ENCODE measurements around the gene FYB1.

Gene FYB1

GRCh38 chr5:39206630-39207321 is 12.6 kb downstream of the FYB1 start:
- no peak for TF ChIP-seq MYC (IDR thresholded peaks at IDR 0.05; ENCODE audit: low read depth, low read length)
- TF ChIP-seq POLR2A (IDR thresholded peaks at IDR 0.05; ENCODE audit: extremely low read depth, insufficient read length): no peak
- no peak overlapping the region for H3K4me3 ChIP-seq (ENCODE audit: low read depth, low read length)
- no peak for DNase-seq (ENCODE audit: low read depth)

- no peak for DNase-seq (ENCODE audit: low read depth)
- H3K4me3 ChIP-seq (ENCODE audit: low read depth, low read length): no peak overlapping the region
- TF ChIP-seq MYC (IDR thresholded peaks at IDR 0.05; ENCODE audit: low read depth, low read length) (no peak), CTCF (IDR thresholded peaks at IDR 0.05; ENCODE audit: low read depth, low read length) (no peak), POLR2A (IDR thresholded peaks at IDR 0.05; ENCODE audit: extremely low read depth, insufficient read length) (no peak), MAX (IDR thresholded peaks at IDR 0.05; ENCODE audit: low read depth, low read length) (no peak)
Observed at GRCh38 chr5:39205550-39205949, 13.8 kb downstream of the FYB1 start.

- no peak for DNase-seq (ENCODE audit: low read depth)
- H3K4me3 ChIP-seq (ENCODE audit: low read depth, low read length): no peak overlapping the region
- TF ChIP-seq POLR2A (IDR thresholded peaks at IDR 0.05; ENCODE audit: extremely low read depth, insufficient read length): no peak
- no peak for TF ChIP-seq MYC (IDR thresholded peaks at IDR 0.05; ENCODE audit: low read depth, low read length)
- TF ChIP-seq MAX (IDR thresholded peaks at IDR 0.05; ENCODE audit: low read depth, low read length): no peak
- no peak for TF ChIP-seq CTCF (IDR thresholded peaks at IDR 0.05; ENCODE audit: low read depth, low read length)
Observed at GRCh38 chr5:39203951-39204350, 15.4 kb downstream of the FYB1 start.

- no peak overlapping the region for H3K4me3 ChIP-seq (ENCODE audit: low read depth, low read length)
- no peak for TF ChIP-seq POLR2A (IDR thresholded peaks at IDR 0.05; ENCODE audit: extremely low read depth, insufficient read length)
- TF ChIP-seq MAX (IDR thresholded peaks at IDR 0.05; ENCODE audit: low read depth, low read length): no peak
- no peak for TF ChIP-seq CTCF (IDR thresholded peaks at IDR 0.05; ENCODE audit: low read depth, low read length)
- no peak for TF ChIP-seq MYC (IDR thresholded peaks at IDR 0.05; ENCODE audit: low read depth, low read length)
- DNase-seq (ENCODE audit: low read depth): no peak
Observed at GRCh38 chr5:39203275-39203922, 16.0 kb downstream of the FYB1 start.

- DNase-seq (ENCODE audit: low read depth): peak; percentile 59
- TF ChIP-seq MAX (IDR thresholded peaks at IDR 0.05; ENCODE audit: low read depth, low read length) (no peak), CTCF (IDR thresholded peaks at IDR 0.05; ENCODE audit: low read depth, low read length) (no peak), MYC (IDR thresholded peaks at IDR 0.05; ENCODE audit: low read depth, low read length) (no peak), POLR2A (IDR thresholded peaks at IDR 0.05; ENCODE audit: extremely low read depth, insufficient read length) (no peak)
- no peak overlapping the region for H3K4me3 ChIP-seq (ENCODE audit: low read depth, low read length)
Observed at GRCh38 chr5:39202597-39203274, 16.6 kb downstream of the FYB1 start.

Data from NB4 (cell line).